Measurements from ENCODE around the gene CAMK1G. TPM values are rescaled to one million over a fixed set of nuclear protein-coding genes. Genes with fewer than 3 reads are reported as not detected.

The CAMK1G gene
- total RNA-seq, 2 experiments from 2014 or later: not detected

DNA sequence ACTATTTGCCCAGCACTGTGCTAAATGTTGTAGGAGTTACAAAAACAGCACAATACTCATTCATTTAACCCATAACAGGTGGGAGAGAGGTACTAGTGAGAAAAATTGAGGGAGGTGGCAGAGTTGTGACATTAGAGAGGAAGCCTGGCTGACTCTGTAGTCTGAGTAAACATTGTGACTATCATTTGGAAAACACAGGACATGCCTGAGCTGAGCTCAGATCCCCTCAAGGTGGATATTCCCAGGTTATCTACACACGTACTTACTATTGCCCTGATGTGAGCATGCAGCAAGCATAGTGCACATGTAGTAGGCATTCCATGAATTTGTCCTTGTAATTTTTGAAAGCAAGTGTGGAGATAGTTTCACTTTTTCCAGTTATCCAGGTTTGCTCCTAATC, 10.9 kb downstream of the CAMK1G start:
- Mint-ChIP-seq H3K27ac (no peak overlapping the region), H3K27me3 (peaks cover 10% of the 10 kb centered on the region), H3K9me3 (no peaks in the 10 kb centered on the region), H3K4me1 (ENCODE audit: low read depth) (no peaks in the 10 kb centered on the region), H3K4me3 (no peak overlapping the region), H3K36me3 (ENCODE audit: low read depth) (no peaks in the 10 kb centered on the region)
- no peaks in the 10 kb centered on the region for H3K27me3 ChIP-seq (ENCODE audit: control insufficient read depth in 1 of 2, insufficient read depth in 2 of 2, low read length in 2 of 2)
- intact Hi-C loops (cut with DNase I, micrococcal nuclease): no loop called here
- no peak overlapping the region for H3K27ac ChIP-seq (ENCODE audit: low read depth in 1 of 2, low read length in 2 of 2)
- no peak for ATAC-seq (ENCODE audit: poor library complexity)
- no peak for DNase-seq
- no peaks in the 10 kb centered on the region for H3K4me1 ChIP-seq (ENCODE audit: insufficient read depth, low read length)
- TF ChIP-seq, protein P1, sequence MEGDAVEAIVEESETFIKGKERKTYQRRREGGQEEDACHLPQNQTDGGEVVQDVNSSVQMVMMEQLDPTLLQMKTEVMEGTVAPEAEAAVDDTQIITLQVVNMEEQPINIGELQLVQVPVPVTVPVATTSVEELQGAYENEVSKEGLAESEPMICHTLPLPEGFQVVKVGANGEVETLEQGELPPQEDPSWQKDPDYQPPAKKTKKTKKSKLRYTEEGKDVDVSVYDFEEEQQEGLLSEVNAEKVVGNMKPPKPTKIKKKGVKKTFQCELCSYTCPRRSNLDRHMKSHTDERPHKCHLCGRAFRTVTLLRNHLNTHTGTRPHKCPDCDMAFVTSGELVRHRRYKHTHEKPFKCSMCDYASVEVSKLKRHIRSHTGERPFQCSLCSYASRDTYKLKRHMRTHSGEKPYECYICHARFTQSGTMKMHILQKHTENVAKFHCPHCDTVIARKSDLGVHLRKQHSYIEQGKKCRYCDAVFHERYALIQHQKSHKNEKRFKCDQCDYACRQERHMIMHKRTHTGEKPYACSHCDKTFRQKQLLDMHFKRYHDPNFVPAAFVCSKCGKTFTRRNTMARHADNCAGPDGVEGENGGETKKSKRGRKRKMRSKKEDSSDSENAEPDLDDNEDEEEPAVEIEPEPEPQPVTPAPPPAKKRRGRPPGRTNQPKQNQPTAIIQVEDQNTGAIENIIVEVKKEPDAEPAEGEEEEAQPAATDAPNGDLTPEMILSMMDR (IDR thresholded peaks at IDR 0.05): no peak
- ChIA-PET CTCF (interaction anchor here (1.5 kb wide), 1 partner anchor 25 kb away, joined by 3 read pairs; no protein-coding TSS in a partner anchor), POLR2A (no interaction called here)
- no peaks in the 10 kb centered on the region for H3K36me3 ChIP-seq (ENCODE audit: insufficient read depth, low read length)
- H3K9me3 ChIP-seq (ENCODE audit: control insufficient read depth in 1 of 2, insufficient read depth in 1 of 2, low read length in 2 of 2): peaks cover 0 to 3% of the 10 kb centered on the region in 2 experiments
- no peak overlapping the region for H3K4me3 ChIP-seq (ENCODE audit: low read length)

DNA sequence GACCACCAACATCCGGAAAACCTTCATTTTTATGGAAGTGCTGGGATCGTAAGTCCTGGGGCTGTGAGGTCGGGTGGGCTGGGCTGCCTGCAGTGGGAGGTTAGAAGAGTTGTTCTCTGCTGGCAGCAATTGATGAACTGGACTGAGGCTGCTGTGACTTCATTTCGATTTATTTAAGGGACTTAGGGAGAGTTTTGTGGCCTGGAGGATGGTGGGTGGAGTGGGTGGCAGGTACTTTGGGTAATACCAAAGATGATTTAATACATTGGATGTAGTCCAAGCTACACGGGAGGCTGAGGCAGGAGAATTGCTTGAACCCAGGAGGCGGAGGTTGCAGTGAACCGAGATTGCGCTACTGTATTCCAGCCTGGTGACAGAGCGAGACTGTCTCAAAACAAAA, 11.5 kb downstream of the CAMK1G start:
- no peaks in the 10 kb centered on the region for H3K36me3 Mint-ChIP-seq (ENCODE audit: low read depth)
- no peak overlapping the region for H3K4me3 ChIP-seq (ENCODE audit: low read length)
- H3K9me3 ChIP-seq (ENCODE audit: control insufficient read depth in 1 of 2, insufficient read depth in 1 of 2, low read length in 2 of 2): peaks cover 0 to 3% of the 10 kb centered on the region in 2 experiments
- H3K27me3 Mint-ChIP-seq: peaks cover 12% of the 10 kb centered on the region
- no peak overlapping the region for H3K4me3 Mint-ChIP-seq
- DNase-seq: no peak
- ATAC-seq (ENCODE audit: poor library complexity): no peak
- no peaks in the 10 kb centered on the region for H3K9me3 Mint-ChIP-seq
- H3K27me3 ChIP-seq (ENCODE audit: control insufficient read depth in 1 of 2, insufficient read depth in 2 of 2, low read length in 2 of 2): no peaks in the 10 kb centered on the region
- H3K4me1 Mint-ChIP-seq (ENCODE audit: low read depth): no peaks in the 10 kb centered on the region
- no peak overlapping the region for H3K27ac ChIP-seq (ENCODE audit: low read depth in 1 of 2, low read length in 2 of 2)
- no peak overlapping the region for H3K27ac Mint-ChIP-seq
- ChIA-PET CTCF (interaction anchor here (1.5 kb wide), 1 partner anchor 25 kb away, joined by 3 read pairs; no protein-coding TSS in a partner anchor), POLR2A (no interaction called here)
- H3K4me1 ChIP-seq (ENCODE audit: insufficient read depth, low read length): no peaks in the 10 kb centered on the region
- no peaks in the 10 kb centered on the region for H3K36me3 ChIP-seq (ENCODE audit: insufficient read depth, low read length)
- intact Hi-C loops (cut with DNase I, micrococcal nuclease): no loop called here
- TF ChIP-seq, protein P1 (IDR thresholded peaks at IDR 0.05): no peak

DNA sequence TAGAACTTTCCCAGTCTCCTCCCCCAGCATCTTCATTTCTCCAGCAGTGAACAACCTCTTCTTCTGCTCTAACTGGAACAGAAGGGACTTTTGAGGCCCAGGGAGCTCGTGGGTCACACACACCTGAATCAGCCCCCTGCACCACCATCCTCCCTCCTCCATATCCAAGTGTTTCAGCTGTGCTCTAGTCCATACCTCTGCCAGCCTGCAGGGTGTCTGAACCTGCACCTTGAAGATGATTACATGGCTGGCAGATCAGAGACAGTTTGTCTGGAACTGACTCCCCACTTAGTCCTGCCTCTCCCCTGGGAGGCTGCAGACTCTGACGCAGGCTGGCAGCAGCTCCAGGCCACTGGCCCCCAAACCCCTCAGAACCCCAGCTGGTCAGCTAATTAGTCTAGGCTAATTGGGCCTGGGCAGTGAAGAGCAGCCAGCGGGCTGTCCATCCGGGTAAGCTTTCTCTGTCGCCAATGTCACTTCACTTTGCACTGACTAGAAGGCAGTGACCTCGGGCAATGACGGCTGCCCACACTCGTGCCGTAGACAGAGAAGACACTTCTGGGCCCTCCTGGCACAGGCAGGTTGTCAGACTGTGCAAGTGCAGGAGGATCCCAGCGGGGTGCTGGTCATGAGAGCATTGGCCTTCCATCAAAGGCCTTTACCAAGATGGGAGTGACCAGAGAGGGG, 12.2 kb downstream of the CAMK1G start:
- H3K9me3 Mint-ChIP-seq: no peaks in the 10 kb centered on the region

More for the DNA sequence above, 12.2 kb downstream of the CAMK1G start:
- Histone ChIP-seq H3K27me3 (ENCODE audit: control insufficient read depth in 1 of 2, insufficient read depth in 2 of 2, low read length in 2 of 2) (no peaks in the 10 kb centered on the region), H3K4me1 (ENCODE audit: insufficient read depth, low read length) (no peaks in the 10 kb centered on the region), H3K36me3 (ENCODE audit: insufficient read depth, low read length) (no peaks in the 10 kb centered on the region), H3K9me3 (ENCODE audit: control insufficient read depth in 1 of 2, insufficient read depth in 1 of 2, low read length in 2 of 2) (peaks cover 0 to 3% of the 10 kb centered on the region in 2 experiments), H3K27ac (ENCODE audit: low read depth in 1 of 2, low read length in 2 of 2) (no peak overlapping the region), H3K4me3 (ENCODE audit: low read length) (no peak overlapping the region)
- no peak overlapping the region for H3K4me3 Mint-ChIP-seq
- CTCF ChIA-PET: interaction anchor here (1.5 kb wide), 1 partner anchor 26 kb away, joined by 3 read pairs; no protein-coding TSS in a partner anchor
- ATAC-seq (ENCODE audit: poor library complexity) (no peak), DNase-seq (no peak)
- intact Hi-C loops (cut with DNase I, micrococcal nuclease): no loop called here
- H3K27ac Mint-ChIP-seq: no peak overlapping the region
- TF ChIP-seq, protein P1 (IDR thresholded peaks at IDR 0.05): no peak
- no peaks in the 10 kb centered on the region for H3K36me3 Mint-ChIP-seq (ENCODE audit: low read depth)
- no peaks in the 10 kb centered on the region for H3K4me1 Mint-ChIP-seq (ENCODE audit: low read depth)
- POLR2A ChIA-PET: no interaction called here
- peaks cover 12% of the 10 kb centered on the region for H3K27me3 Mint-ChIP-seq

Measured in CD4-positive, alpha-beta T cell (primary cell).